Duodenal mucosa (tissue), 2 donors: Measurements from ENCODE around the gene PACRGL.

Experiments used
- H3K27ac ChIP-seq: one replicate; pipeline ENCODE4 v1.7.0; 2013; ENCODE audit warnings: low read depth, low read length
- H3K27me3 ChIP-seq, 2 donors: one replicate each; pipeline ENCODE4 v1.7.0; 2013; ENCODE audit warnings: low read length in 2 of 2, control low read depth in 1 of 2; ENCODE audit not compliant: insufficient read depth in 2 of 2, control insufficient read depth in 1 of 2
- H3K36me3 ChIP-seq, 2 donors: one replicate each; pipeline ENCODE4 v1.7.0; 2013; ENCODE audit warnings: low read length in 2 of 2, control low read depth in 1 of 2; ENCODE audit not compliant: insufficient read depth in 2 of 2, control insufficient read depth in 1 of 2
- H3K4me1 ChIP-seq, 2 donors: one replicate each; pipeline ENCODE4 v1.7.0; 2013; ENCODE audit warnings: low read length in 2 of 2, control low read depth in 1 of 2; ENCODE audit not compliant: insufficient read depth in 2 of 2, control insufficient read depth in 1 of 2
- H3K4me3 ChIP-seq, 2 donors: one replicate each; pipeline ENCODE4 v1.7.0; 2013; ENCODE audit warnings: low read length in 2 of 2, low read depth in 1 of 2
- H3K9ac ChIP-seq, 2 donors: one replicate each; pipeline ENCODE4 v1.7.0; 2013; ENCODE audit warnings: low read length in 2 of 2, low read depth in 1 of 2
- H3K9me3 ChIP-seq, 2 donors: one replicate each; pipeline ENCODE4 v1.7.0; 2013; ENCODE audit warnings: low read length in 2 of 2, control low read depth in 1 of 2; ENCODE audit not compliant: control insufficient read depth in 1 of 2

Gene PACRGL

DNA sequence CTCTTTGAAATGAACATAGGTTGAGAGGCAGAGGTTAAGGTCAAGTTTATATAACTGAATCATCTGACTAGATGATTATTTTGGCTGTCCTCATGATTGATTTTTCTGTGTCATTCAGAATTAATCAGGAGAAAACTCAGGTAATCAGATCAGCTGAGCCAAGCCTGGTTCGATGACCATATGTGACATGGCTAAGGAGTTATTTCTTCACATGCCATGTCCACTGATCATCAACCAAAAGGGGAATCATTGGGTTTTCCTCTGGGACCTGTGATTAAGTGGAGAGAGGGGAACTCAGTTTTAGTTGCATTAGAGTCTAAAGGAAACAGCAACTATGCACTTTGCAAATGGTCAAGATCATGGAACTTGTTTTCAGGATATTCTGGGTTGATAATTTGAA is 20.3 kb upstream of the PACRGL start:
- Histone ChIP-seq H3K4me1 (no peaks in the 10 kb centered on the region), H3K27ac (no peak overlapping the region), H3K27me3 (no peaks in the 10 kb centered on the region), H3K36me3 (no peaks in the 10 kb centered on the region), H3K9me3 (no peaks in the 10 kb centered on the region), H3K9ac (no peak overlapping the region), H3K4me3 (no peak overlapping the region)

DNA sequence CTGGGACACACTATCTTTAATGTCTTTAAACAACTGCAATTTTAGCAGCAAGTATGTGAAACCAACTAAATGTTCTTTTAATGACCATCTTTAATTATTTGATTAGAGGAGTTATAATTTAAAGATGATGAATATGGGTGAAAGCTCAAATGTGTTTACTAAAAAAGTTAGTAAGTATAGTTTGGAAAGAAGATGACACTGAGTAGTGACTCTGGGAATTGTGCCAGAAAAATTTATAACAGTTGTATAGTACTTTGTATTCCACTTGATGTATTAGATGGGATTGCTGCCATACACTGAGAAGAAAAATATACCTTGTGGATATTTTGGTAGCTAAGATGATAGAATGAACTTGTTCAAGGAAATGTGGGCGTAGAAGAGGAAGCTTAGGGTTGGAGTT is 19.5 kb upstream of the PACRGL start:
- no peaks in the 10 kb centered on the region for H3K4me1 ChIP-seq
- no peak overlapping the region for H3K4me3 ChIP-seq
- H3K27ac ChIP-seq = no peak overlapping the region
- H3K9ac ChIP-seq = no peak overlapping the region
- H3K27me3 ChIP-seq = no peaks in the 10 kb centered on the region
- no peaks in the 10 kb centered on the region for H3K9me3 ChIP-seq
- H3K36me3 ChIP-seq = no peaks in the 10 kb centered on the region

DNA sequence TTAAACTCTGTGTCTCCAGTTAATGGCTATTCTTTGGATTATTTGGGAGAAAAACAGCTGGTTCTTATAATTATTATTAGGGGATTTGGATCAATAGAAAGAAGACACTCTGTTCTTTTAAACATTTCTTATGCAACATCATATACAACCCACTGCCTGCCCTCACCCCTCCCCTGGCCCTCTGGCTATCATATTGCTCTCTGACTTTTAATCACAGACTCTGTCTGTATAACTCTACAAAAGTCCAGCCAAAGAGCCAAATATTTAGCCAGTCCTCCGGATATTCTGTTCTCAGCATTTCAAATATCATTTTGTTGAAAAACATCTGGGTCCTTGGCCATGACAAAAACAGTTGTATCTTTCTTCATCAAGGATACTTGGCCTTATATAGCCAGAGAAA is 19.0 kb upstream of the PACRGL start:
- no peak overlapping the region for H3K4me3 ChIP-seq
- no peaks in the 10 kb centered on the region for H3K36me3 ChIP-seq
- H3K27ac ChIP-seq = no peak overlapping the region
- H3K27me3 ChIP-seq = peaks cover 0 to 3% of the 10 kb centered on the region in 2 donors
- H3K4me1 ChIP-seq = no peaks in the 10 kb centered on the region
- no peak overlapping the region for H3K9ac ChIP-seq
- H3K9me3 ChIP-seq = no peaks in the 10 kb centered on the region

DNA sequence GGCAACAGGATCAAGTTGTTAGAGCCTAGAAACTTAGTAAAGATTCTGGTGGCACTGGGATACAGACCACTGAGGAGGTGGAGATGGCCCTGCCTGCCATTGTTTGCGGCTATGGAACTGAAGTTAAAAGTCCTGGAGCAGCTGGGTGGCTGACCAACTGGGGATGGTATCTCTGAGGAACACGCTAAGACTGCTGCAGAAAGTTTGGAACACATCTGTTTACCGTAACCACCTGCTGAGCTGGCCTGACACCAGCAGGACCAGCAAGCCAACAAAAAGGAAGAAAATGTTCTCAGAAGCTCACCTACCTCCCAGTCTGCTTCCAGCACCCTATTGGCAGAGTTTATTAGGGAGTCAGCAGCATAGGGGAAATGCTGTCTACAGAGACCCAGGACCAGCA is 17.4 kb upstream of the PACRGL start:
- Histone ChIP-seq H3K9me3 (no peaks in the 10 kb centered on the region), H3K4me3 (no peak overlapping the region), H3K4me1 (no peaks in the 10 kb centered on the region), H3K27me3 (peaks cover 0 to 4% of the 10 kb centered on the region in 2 donors), H3K36me3 (no peaks in the 10 kb centered on the region), H3K9ac (no peak overlapping the region), H3K27ac (no peak overlapping the region)

DNA sequence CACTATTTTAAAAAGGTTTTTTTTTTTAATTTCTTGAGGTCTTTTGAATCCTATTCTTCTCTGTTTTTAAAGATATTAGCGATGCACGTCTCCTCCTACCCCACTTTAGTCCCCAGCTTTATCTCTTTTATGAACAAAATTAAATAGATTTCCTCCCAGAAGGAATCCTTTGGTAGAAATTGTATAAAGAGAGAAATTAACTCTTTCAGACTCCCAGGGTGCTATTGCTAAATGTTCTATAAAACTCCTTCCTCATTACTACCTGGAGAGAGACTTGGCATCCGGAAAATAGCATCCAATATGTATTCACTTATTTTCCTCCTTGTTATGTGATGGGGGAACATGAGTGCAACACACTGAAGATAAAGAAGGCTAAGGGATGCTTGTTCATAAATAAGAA is 16.5 kb upstream of the PACRGL start:
- H3K27ac ChIP-seq = no peak overlapping the region
- H3K4me3 ChIP-seq = no peak overlapping the region
- no peaks in the 10 kb centered on the region for H3K4me1 ChIP-seq
- no peaks in the 10 kb centered on the region for H3K9me3 ChIP-seq
- H3K36me3 ChIP-seq = no peaks in the 10 kb centered on the region
- H3K27me3 ChIP-seq = peaks cover 0 to 4% of the 10 kb centered on the region in 2 donors
- H3K9ac ChIP-seq = no peak overlapping the region

DNA sequence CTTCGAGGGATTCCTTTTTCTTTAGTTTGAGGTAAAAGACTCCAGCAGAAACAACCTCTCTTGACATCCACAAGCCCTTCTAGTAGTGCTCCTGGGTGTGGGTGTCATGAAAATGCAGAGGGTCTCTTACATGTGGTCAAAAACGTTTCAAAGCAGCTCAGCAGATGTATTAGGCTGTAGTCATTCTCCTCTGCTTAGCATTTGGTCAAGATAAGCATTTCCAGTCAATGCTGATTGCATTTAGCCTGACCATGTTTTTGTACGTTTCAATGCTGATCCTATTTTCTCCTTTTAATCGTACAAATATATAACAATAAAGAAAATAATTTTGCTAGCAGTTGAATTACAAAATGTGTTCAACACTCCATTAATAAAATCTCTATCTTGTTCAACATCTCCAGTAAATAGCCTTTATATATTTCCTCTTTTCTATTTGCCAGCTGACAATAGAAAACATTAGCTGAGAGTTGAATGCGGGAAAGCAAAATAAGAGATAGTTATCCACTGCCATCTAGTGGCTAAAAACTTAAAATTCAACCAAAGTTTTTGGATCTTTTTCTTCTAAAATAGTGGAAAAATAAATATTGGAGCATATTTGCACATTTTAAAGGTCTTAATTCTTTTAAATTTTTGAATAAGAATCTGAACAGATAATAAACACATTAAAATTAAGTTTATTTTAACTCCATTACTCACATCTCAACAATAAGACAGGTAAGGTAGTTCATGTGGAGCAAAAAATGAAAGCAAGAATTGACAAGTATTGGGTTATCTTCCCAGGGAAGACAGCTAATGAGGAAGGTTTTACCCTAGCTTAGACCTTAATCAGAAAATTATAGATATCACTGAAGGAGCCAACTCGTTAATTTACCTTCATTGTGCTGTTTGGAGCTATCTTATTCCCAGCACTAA is 15.2 kb upstream of the PACRGL start:
- Histone ChIP-seq H3K27ac (no peak overlapping the region), H3K4me3 (no peak overlapping the region), H3K27me3 (peaks cover 0 to 4% of the 10 kb centered on the region in 2 donors), H3K9me3 (no peaks in the 10 kb centered on the region), H3K36me3 (no peaks in the 10 kb centered on the region), H3K4me1 (no peaks in the 10 kb centered on the region), H3K9ac (no peak overlapping the region)

DNA sequence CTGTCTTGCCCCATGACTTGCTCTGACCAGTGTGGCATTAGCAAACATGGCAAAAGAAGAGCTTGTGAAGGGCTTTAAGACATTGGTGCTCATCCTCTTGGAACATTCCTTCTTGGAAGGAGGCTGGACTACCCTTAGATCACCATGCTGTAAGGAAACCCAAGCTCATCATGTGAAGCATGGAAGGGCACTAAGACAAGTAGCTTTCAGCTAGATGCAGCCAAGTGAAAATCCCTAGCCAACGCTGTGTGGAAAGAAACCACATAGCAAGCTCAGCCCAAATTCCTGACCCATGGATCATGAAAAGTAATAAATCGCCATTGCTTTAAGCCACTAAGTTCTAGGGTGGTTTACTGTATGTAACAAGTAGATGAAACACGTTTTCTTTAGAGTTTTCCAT is 12.4 kb upstream of the PACRGL start:
- Histone ChIP-seq H3K9ac (no peak overlapping the region), H3K27me3 (peaks cover 0 to 4% of the 10 kb centered on the region in 2 donors), H3K9me3 (no peaks in the 10 kb centered on the region), H3K36me3 (no peaks in the 10 kb centered on the region), H3K4me3 (no peak overlapping the region), H3K27ac (no peak overlapping the region), H3K4me1 (no peaks in the 10 kb centered on the region)

DNA sequence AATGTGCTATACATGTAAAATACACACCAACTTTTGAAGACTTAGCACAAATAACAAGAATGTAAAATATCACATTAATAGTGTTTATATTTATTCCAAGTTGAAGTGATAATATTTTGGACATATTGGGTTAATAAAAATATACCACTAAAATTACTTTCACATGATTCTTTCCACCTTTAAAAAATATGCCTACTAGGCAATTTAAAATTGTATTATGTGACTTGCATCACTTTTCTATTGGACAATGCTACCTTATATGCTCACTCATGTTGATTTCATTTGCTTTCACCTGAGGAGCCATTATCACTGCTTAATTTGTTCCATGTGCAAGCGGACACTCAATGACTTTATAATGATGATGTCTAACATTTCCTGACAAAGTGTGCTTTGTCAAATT is 3.4 kb upstream of the PACRGL start:
- no peaks in the 10 kb centered on the region for H3K27me3 ChIP-seq
- H3K4me3 ChIP-seq = no peak overlapping the region
- peaks cover 7 to 11% of the 10 kb centered on the region in 2 donors for H3K4me1 ChIP-seq
- no peak overlapping the region for H3K27ac ChIP-seq
- H3K9ac ChIP-seq = no peak overlapping the region
- no peaks in the 10 kb centered on the region for H3K36me3 ChIP-seq
- no peaks in the 10 kb centered on the region for H3K9me3 ChIP-seq

DNA sequence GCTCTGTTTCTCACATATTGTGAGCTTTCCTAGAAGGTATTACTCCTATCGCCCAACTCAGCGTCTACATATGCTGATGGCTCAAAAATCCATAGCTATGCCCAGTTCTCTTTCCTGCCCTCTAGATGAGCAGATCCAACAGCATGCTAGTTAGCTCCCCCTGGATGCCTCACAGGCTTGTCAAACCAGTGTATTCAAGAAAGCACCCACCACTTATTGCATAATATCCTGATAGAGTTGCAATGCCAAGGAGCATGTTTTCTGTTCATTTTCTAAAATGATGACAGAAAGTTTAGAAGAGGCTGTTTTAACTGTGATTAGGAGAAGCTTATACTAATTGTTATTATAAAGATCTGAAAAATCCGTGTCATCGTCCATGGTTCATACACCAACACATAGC is 1.9 kb upstream of the PACRGL start:
- no peak overlapping the region for H3K9ac ChIP-seq
- peaks cover 7 to 11% of the 10 kb centered on the region in 2 donors for H3K4me1 ChIP-seq
- H3K4me3 ChIP-seq = no peak overlapping the region
- no peak overlapping the region for H3K27ac ChIP-seq
- no peaks in the 10 kb centered on the region for H3K36me3 ChIP-seq
- H3K9me3 ChIP-seq = no peaks in the 10 kb centered on the region
- no peaks in the 10 kb centered on the region for H3K27me3 ChIP-seq

DNA sequence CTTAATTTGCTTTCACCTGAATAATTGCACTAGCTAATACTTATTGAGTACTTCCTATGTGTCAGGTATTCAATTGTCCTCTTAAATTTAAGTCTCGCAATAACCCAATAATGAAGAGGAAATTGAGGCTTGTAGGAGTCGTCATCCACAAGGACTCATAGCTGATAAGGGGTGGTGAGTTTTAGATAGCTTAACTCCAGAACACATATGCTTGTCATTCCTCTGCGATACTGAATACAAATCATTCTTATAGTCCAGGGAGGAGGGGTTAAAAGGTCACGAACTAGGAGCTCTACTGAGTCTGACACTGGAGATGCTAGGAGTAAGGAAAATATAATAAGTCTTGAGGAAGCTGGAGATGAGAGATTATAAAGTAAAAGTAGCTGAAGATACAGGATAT is 1.4 kb upstream of the PACRGL start:
- no peak overlapping the region for H3K4me3 ChIP-seq
- H3K36me3 ChIP-seq = no peaks in the 10 kb centered on the region
- H3K9me3 ChIP-seq = no peaks in the 10 kb centered on the region
- no peak overlapping the region for H3K9ac ChIP-seq
- no peaks in the 10 kb centered on the region for H3K27me3 ChIP-seq
- no peak overlapping the region for H3K27ac ChIP-seq
- H3K4me1 ChIP-seq = peaks cover 7 to 11% of the 10 kb centered on the region in 2 donors
